B cell (primary cell): ENCODE data around the gene SLC25A4. TPM values are rescaled to one million over a fixed set of nuclear protein-coding genes. Genes with fewer than 3 reads are reported as not detected.

Experiments used
- ATAC-seq: fragments of 200-7000 bp; cut with Tn5 transposase; one replicate; pipeline ENCODE4 v1.10.0; 2021; ENCODE audit warnings: low read depth, mild to moderate bottlenecking, moderate number of reproducible peaks, moderate library complexity
- CTCF ChIA-PET: fragments of 350-600 bp; sonication (Branson Sonifier 250); formaldehyde crosslinking; loops from one replicate; lab custom pipeline; 2021; ENCODE audit warnings: antibody characterized with exemption, inconsistent platforms; lab: Charles Lee
- POLR2A ChIA-PET: fragments of 350-600 bp; sonication (Branson Sonifier 250); formaldehyde crosslinking; loops from one replicate; lab custom pipeline; 2021; ENCODE audit warnings: antibody characterized with exemption; lab: Charles Lee
- DNase-seq: peaks from one replicate; pipeline ENCODE4 v3.0.0; 2013
- H2AFZ ChIP-seq: 2 replicates; pipeline ENCODE4 v1.6.1; 2012; ENCODE audit warnings: mild to moderate bottlenecking, low read depth, low read length; ENCODE audit not compliant: insufficient read depth, poor library complexity, severe bottlenecking
- H3K27ac ChIP-seq, 2 donors: 1 replicate in 1 of 2; 2 replicates in 1 of 2; pipeline ENCODE4 v1.5.1; 2012 to 2013; ENCODE audit warnings: low read length in 2 of 2, mild to moderate bottlenecking in 2 of 2, moderate library complexity in 1 of 2
- H3K27me3 ChIP-seq, 4 experiments: fragments of 200-600 bp in 1 of 4; sonication (generic) in 1 of 4; replicated peaks in 1 of 4; 1 replicate in 2 of 4; 2 replicates in 2 of 4; pipeline versions ENCODE4 v1.6.1 to v1.7.0; 2013 to 2016; ENCODE audit warnings: low read length in 3 of 4, mild to moderate bottlenecking in 2 of 4, mixed read lengths in 1 of 4, moderate library complexity in 1 of 4; ENCODE audit not compliant: insufficient read depth in 4 of 4, control insufficient read depth in 3 of 4; ENCODE audit errors: control extremely low read depth in 1 of 4
- H3K36me3 ChIP-seq, 2 experiments: replicated peaks in 1 of 2; 1 replicate in 1 of 2; 2 replicates in 1 of 2; pipeline versions ENCODE4 v1.6.1 to v1.7.1; 2013; ENCODE audit warnings: low read length in 1 of 2; ENCODE audit not compliant: insufficient read depth in 2 of 2, control insufficient read depth in 1 of 2; ENCODE audit errors: control extremely low read depth in 1 of 2, extremely low read depth in 1 of 2
- H3K4me1 ChIP-seq, 2 donors: fragments of 200-600 bp in 1 of 2; sonication (generic) in 1 of 2; 1 replicate in 1 of 2; 2 replicates in 1 of 2; pipeline versions ENCODE4 v1.5.1 to v1.6.1; 2013 to 2017; ENCODE audit warnings: low read length in 2 of 2; ENCODE audit not compliant: control insufficient read depth in 2 of 2, insufficient read depth in 2 of 2
- H3K4me2 ChIP-seq: replicated peaks from 2 replicates; pipeline ENCODE3; 2012; ENCODE audit warnings: mild to moderate bottlenecking, low read depth, low read length; ENCODE audit not compliant: poor library complexity, severe bottlenecking
- H3K4me3 ChIP-seq, 5 experiments: fragments of 200-600 bp in 1 of 5; sonication (generic) in 1 of 5; 1 replicate in 3 of 5; 2 replicates in 2 of 5; pipeline versions ENCODE4 v1.5.1 to v1.7.0; 2011 to 2016; ENCODE audit warnings: low read length in 4 of 5, mild to moderate bottlenecking in 4 of 5, low read depth in 2 of 5, control low read depth in 1 of 5, moderate library complexity in 1 of 5; ENCODE audit not compliant: insufficient read depth in 1 of 5; ENCODE audit errors: control extremely low read depth in 1 of 5, extremely low read depth in 1 of 5
- H3K79me2 ChIP-seq: fragments of 200-600 bp; sonication (generic); one replicate; pipeline ENCODE4 v1.6.0; 2016; ENCODE audit warnings: low read length; ENCODE audit not compliant: control insufficient read depth, insufficient read depth
- H3K9ac ChIP-seq: fragments of 200-600 bp; sonication (generic); 2 replicates; pipeline ENCODE4 v1.6.1; 2017; ENCODE audit warnings: mild to moderate bottlenecking, low read length, moderate library complexity
- H3K9me3 ChIP-seq, 3 donors: one replicate each; pipeline versions ENCODE4 v1.6.1 to v1.7.1; 2013; ENCODE audit warnings: low read length in 2 of 3; ENCODE audit not compliant: control insufficient read depth in 2 of 3, insufficient read depth in 1 of 3; ENCODE audit errors: control extremely low read depth in 1 of 3
- H4K20me1 ChIP-seq: 2 replicates; pipeline ENCODE4 v1.6.0; 2012; ENCODE audit warnings: mild to moderate bottlenecking, low read length; ENCODE audit not compliant: insufficient read depth, control insufficient read depth, poor library complexity, severe bottlenecking
- H3K27ac Mint-ChIP-seq: one replicate; pipeline ENCODE4 v1.8.0; 2021; ENCODE audit warnings: mixed read lengths
- H3K27me3 Mint-ChIP-seq: one replicate; pipeline ENCODE4 v1.8.0; 2021; ENCODE audit warnings: mixed read lengths
- H3K4me1 Mint-ChIP-seq: one replicate; pipeline ENCODE4 v1.8.0; 2021; ENCODE audit warnings: mixed read lengths
- H3K4me3 Mint-ChIP-seq: one replicate; pipeline ENCODE4 v1.8.0; 2021; ENCODE audit warnings: mixed read lengths
- H3K9me3 Mint-ChIP-seq: one replicate; pipeline ENCODE4 v1.8.0; 2022; ENCODE audit warnings: mixed read lengths; ENCODE audit not compliant: insufficient read depth
- EZH2 ChIP-seq: IDR thresholded peaks from 2 replicates; pipeline ENCODE4 v1.6.1; 2012; ENCODE audit warnings: borderline replicate concordance, low read depth, mild to moderate bottlenecking, moderate library complexity, low read length; ENCODE audit not compliant: insufficient read depth, poor library complexity, severe bottlenecking
- WGBS: methylation state at CpG from one replicate; pipeline ENCODE4 v1.1.5; 2013; ENCODE audit warnings: missing lambda C conversion rate; ENCODE audit not compliant: insufficient coverage; 5-methylcytosine and 5-hydroxymethylcytosine counted together
- intact Hi-C: fragments of 100-400 bp; cut with micrococcal nuclease; formaldehyde crosslinking; loops from one replicate; pipeline ENCODE4 v1.10.0; 2022
- polyA plus RNA-seq: library from polyadenylated mRNA; depleted of rRNA; stranded (reverse); fragments of >200 nt; gene quantifications from 2 replicates; pipeline ENCODE4 v1.2.3, GENCODE V29; 2012
- total RNA-seq, 2 donors: library from RNA; stranded (reverse); fragments of 120-200 nt in 1 of 2; gene quantifications; 1 replicate in 1 of 2; 2 replicates in 1 of 2; pipeline versions ENCODE4 v1.2.3 to v1.2.4, GENCODE V29; 2013 to 2022
- TF ChIP-seq, protein P1 (sequence below): fragments of 200-600 bp; IDR thresholded peaks from one replicate; pipeline ENCODE4 v1.8.0; 2022; ENCODE audit warnings: antibody characterized with exemption, mild to moderate bottlenecking

SLC25A4 gene
- total and polyA plus RNA-seq, 2 donors (not counting 1 experiment from before 2014, with no cell fraction given) = 7.3 to 11.7 TPM

DNA sequence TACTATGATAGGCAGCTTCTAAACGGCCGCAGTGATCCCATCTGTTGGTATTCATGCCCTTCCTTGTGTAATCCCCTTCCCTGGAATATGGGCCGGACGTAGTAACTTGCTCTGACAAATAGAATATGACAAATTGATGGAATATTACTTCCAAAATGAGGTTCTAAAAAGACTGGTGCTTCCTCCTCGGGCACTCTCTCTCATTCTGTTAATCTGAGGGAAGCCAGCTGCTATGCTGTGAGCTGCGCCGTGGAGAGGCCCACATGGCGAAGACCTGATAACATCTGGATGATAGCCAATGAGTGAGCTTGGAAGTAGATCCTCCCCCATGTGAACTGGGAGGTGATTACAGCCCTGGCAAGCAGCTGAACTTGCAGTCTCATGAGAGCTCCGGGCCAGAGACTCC lies 27.2 kb upstream of the SLC25A4 start:
- Histone ChIP-seq H2AFZ (no peak overlapping the region), H3K36me3 (no peaks in the 10 kb centered on the region), H3K27me3 (peaks cover 0 to 5% (median 0%) of the 10 kb centered on the region in 4 experiments), H3K79me2 (no peaks in the 10 kb centered on the region), H4K20me1 (no peaks in the 10 kb centered on the region), H3K27ac (no peak overlapping the region), H3K9ac (no peak overlapping the region), H3K4me2 (no peak overlapping the region), H3K4me1 (no peaks in the 10 kb centered on the region), H3K4me3 (no peak overlapping the region), H3K9me3 (no peaks in the 10 kb centered on the region)
- TF ChIP-seq, protein P1, sequence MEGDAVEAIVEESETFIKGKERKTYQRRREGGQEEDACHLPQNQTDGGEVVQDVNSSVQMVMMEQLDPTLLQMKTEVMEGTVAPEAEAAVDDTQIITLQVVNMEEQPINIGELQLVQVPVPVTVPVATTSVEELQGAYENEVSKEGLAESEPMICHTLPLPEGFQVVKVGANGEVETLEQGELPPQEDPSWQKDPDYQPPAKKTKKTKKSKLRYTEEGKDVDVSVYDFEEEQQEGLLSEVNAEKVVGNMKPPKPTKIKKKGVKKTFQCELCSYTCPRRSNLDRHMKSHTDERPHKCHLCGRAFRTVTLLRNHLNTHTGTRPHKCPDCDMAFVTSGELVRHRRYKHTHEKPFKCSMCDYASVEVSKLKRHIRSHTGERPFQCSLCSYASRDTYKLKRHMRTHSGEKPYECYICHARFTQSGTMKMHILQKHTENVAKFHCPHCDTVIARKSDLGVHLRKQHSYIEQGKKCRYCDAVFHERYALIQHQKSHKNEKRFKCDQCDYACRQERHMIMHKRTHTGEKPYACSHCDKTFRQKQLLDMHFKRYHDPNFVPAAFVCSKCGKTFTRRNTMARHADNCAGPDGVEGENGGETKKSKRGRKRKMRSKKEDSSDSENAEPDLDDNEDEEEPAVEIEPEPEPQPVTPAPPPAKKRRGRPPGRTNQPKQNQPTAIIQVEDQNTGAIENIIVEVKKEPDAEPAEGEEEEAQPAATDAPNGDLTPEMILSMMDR = no peak
- TF ChIP-seq EZH2 = no peak
- Mint-ChIP-seq H3K4me3 (no peak overlapping the region), H3K27ac (no peak overlapping the region), H3K4me1 (no peaks in the 10 kb centered on the region), H3K27me3 (peaks cover 16% of the 10 kb centered on the region), H3K9me3 (no peaks in the 10 kb centered on the region)
- ChIA-PET CTCF (no interaction called here), POLR2A (no interaction called here)
- WGBS = 49% methylated on average over 6 of the region's 9 CpGs
- DNase-seq (no peak), ATAC-seq (no peak)
- intact Hi-C loops = no loop called here

DNA sequence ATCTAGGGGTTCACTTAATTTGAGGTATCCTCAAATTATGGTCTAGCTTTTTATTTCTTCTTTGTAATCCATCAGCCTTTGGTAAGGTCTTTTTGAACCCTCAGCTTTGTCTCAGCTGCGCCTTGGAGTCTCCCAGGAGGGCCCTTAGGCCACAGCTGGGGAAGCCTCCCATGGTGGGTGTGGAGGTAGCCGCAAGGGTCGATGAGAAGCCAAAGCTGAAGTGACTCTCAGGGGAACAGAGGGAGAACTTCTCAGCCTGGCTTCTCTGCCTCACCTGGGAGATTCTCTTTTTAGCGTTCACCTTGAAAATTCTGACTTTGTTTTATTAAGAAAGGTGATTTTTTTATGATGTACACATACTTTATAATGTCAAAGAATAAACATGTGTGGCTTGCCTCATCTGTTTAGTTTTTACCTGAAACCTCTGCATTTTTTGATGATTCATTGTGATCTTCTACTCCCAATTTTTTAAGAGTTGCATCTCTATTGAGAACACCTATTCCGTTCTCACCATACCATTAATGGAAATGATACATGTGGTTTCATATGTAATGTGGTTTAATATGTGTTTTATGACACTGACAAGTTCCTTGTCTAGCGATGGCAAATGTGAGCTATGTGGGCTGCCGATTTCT lies 25.6 kb upstream of the SLC25A4 start:
- TF ChIP-seq, protein P1 = no peak
- TF ChIP-seq EZH2 = no peak
- 57% methylated on average over 1 of the region's 7 CpGs for WGBS
- Histone ChIP-seq H4K20me1 (no peaks in the 10 kb centered on the region), H3K4me1 (no peaks in the 10 kb centered on the region), H3K9ac (no peak overlapping the region), H3K27ac (no peak overlapping the region), H3K9me3 (no peaks in the 10 kb centered on the region), H3K4me3 (no peak overlapping the region), H2AFZ (no peak overlapping the region), H3K36me3 (no peaks in the 10 kb centered on the region), H3K27me3 (peaks cover 0 to 8% (median 0%) of the 10 kb centered on the region in 4 experiments), H3K79me2 (no peaks in the 10 kb centered on the region), H3K4me2 (no peak overlapping the region)
- ATAC-seq = no peak
- DNase-seq = no peak
- POLR2A ChIA-PET = no interaction called here
- CTCF ChIA-PET = no interaction called here
- Mint-ChIP-seq H3K9me3 (no peaks in the 10 kb centered on the region), H3K27ac (no peak overlapping the region), H3K4me1 (peaks cover under 1% of the 10 kb centered on the region), H3K4me3 (no peak overlapping the region), H3K27me3 (peaks cover 19% of the 10 kb centered on the region)
- intact Hi-C loops = no loop called here
